ENCODE results near the gene LHX1.

GRCh38 chr17:36901506-36901905 is 35.8 kb upstream of the LHX1 start:
- TF ChIP-seq ZNF274 (IDR thresholded peaks at IDR 0.05; ENCODE audit: low read depth, low read length): no peak
- no peak for TF ChIP-seq YY1 (IDR thresholded peaks at IDR 0.05; ENCODE audit: insufficient read depth, insufficient read length)
- TF ChIP-seq SUZ12 (IDR thresholded peaks at IDR 0.05; ENCODE audit: extremely low read depth, insufficient read depth, insufficient read length): no peak
